CD4-positive, alpha-beta T cell (primary cell): ENCODE data around the gene NELL2. TPM values are rescaled to one million over a fixed set of nuclear protein-coding genes. Genes with fewer than 3 reads are reported as not detected.

ENCODE experiments used
- ATAC-seq: fragments of 200-7000 bp; cut with Tn5 transposase; one replicate; pipeline ENCODE4 v1.10.0; 2022; ENCODE audit warnings: mild to moderate bottlenecking; ENCODE audit not compliant: poor library complexity
- CTCF ChIA-PET: fragments of 350-600 bp; sonication (Branson Sonifier 250); formaldehyde crosslinking; loops from one replicate; lab custom pipeline; 2021; ENCODE audit warnings: antibody characterized with exemption, inconsistent platforms; lab: Charles Lee
- POLR2A ChIA-PET: fragments of 350-600 bp; sonication (Branson Sonifier 250); formaldehyde crosslinking; loops from one replicate; lab custom pipeline; 2021; ENCODE audit warnings: antibody characterized with exemption, inconsistent platforms; lab: Charles Lee
- DNase-seq, 14 experiments: peaks; one replicate each; pipeline ENCODE4 v3.0.0-alpha.2; 2013 to 2020; ENCODE audit warnings: mixed read lengths in 2 of 14
- H3K27ac ChIP-seq, 2 donors: one replicate each; pipeline versions ENCODE4 v1.5.1 to v1.7.0; 2013; ENCODE audit warnings: low read length in 2 of 2, low read depth in 1 of 2, mild to moderate bottlenecking in 1 of 2
- H3K27me3 ChIP-seq, 2 experiments: 1 replicate in 1 of 2; 2 replicates in 1 of 2; pipeline versions ENCODE4 v1.6.1 to v1.7.0; 2013; ENCODE audit warnings: low read length in 2 of 2, control low read depth in 1 of 2, mild to moderate bottlenecking in 1 of 2, moderate library complexity in 1 of 2; ENCODE audit not compliant: insufficient read depth in 2 of 2, control insufficient read depth in 1 of 2
- H3K36me3 ChIP-seq: one replicate; pipeline ENCODE4 v1.6.1; 2013; ENCODE audit warnings: low read length, control low read depth; ENCODE audit not compliant: insufficient read depth
- H3K4me1 ChIP-seq: one replicate; pipeline ENCODE4 v1.6.1; 2013; ENCODE audit warnings: low read length, control low read depth; ENCODE audit not compliant: insufficient read depth
- H3K4me3 ChIP-seq: one replicate; pipeline ENCODE4 v1.5.1; 2013; ENCODE audit warnings: mild to moderate bottlenecking, low read length, moderate library complexity
- H3K9me3 ChIP-seq, 2 experiments: 1 replicate in 1 of 2; 2 replicates in 1 of 2; pipeline versions ENCODE4 v1.6.1 to v1.7.0; 2013; ENCODE audit warnings: low read length in 2 of 2, mild to moderate bottlenecking in 2 of 2, control low read depth in 1 of 2, moderate library complexity in 1 of 2; ENCODE audit not compliant: control insufficient read depth in 1 of 2, insufficient read depth in 1 of 2
- H3K27ac Mint-ChIP-seq: one replicate; pipeline ENCODE4 v1.8.0; 2020; ENCODE audit warnings: mixed read lengths
- H3K27me3 Mint-ChIP-seq: one replicate; pipeline ENCODE4 v1.8.0; 2021; ENCODE audit warnings: mixed read lengths
- H3K36me3 Mint-ChIP-seq: one replicate; pipeline ENCODE4 v1.8.0; 2021; ENCODE audit warnings: low read depth, mixed read lengths
- H3K4me1 Mint-ChIP-seq: one replicate; pipeline ENCODE4 v1.8.0; 2021; ENCODE audit warnings: low read depth, mixed read lengths
- H3K4me3 Mint-ChIP-seq: one replicate; pipeline ENCODE4 v1.8.0; 2020; ENCODE audit warnings: mild to moderate bottlenecking, mixed read lengths
- H3K9me3 Mint-ChIP-seq: one replicate; pipeline ENCODE4 v1.8.0; 2020; ENCODE audit warnings: mixed read lengths
- CTCF ChIP-seq: fragments of 200-600 bp; IDR thresholded peaks from one replicate; pipeline ENCODE4 v1.8.0; 2022; ENCODE audit warnings: antibody characterized with exemption, mild to moderate bottlenecking
- intact Hi-C, 2 experiments: fragments of 100-400 bp; cut with DNase I in 1 of 2; cut with micrococcal nuclease in 1 of 2; formaldehyde crosslinking; loops; one replicate each; pipeline versions ENCODE4 v1.15.1 to v1.9.0; 2023 to 2025; cut with DNase I, micrococcal nuclease
- polyA plus RNA-seq, 2 donors: library from polyadenylated mRNA; unstranded; fragments of 120-200 nt; gene quantifications; one replicate each; pipeline ENCODE4 v1.2.1, GENCODE V29; 2013
- total RNA-seq, 174 experiments: library from RNA in 2 of 174; stranded (reverse) in 2 of 174; gene quantifications; one replicate each; pipeline ENCODE4 v1.2.3 and lab custom pipeline; 2021 to 2026

NELL2 gene
- 100 to 1,000 TPM; 142 to 147 TPM for total RNA-seq
- 106 TPM for polyA plus RNA-seq (2013, experiment 1 of 2)
- 57.0 TPM for polyA plus RNA-seq (2013, experiment 2 of 2)
- total RNA-seq (lab: John Stamatoyannopoulos, UW), result 22.3 to 566 (median 183) reads per million in 172 experiments

GRCh38 chr12:44875954-44876543 lies at the start of gene NELL2:
TSS of gene NELL2 (minus strand) at chr12:44876315. CDS start at chr12:44875869, 446 bp downstream.
- intact Hi-C loops, result loop anchor here in 1 of 2 experiments (2.0 kb wide), 2 partner anchors 63 to 99 kb away; no protein-coding TSS in a partner anchor
- TF ChIP-seq CTCF, result no peak
- Histone ChIP-seq H3K9me3 (peaks cover 5 to 6% of the 10 kb centered on the region in 2 experiments), H3K4me3 (peak within 1 kb of the TSS; percentile 82), H3K4me1 (peaks cover 24% of the 10 kb centered on the region), H3K27me3 (peaks cover 8 to 9% of the 10 kb centered on the region in 2 experiments), H3K36me3 (no peaks in the 10 kb centered on the region), H3K27ac (peak within 1 kb of the TSS; percentile 1 to 14)
- POLR2A ChIA-PET, result interaction anchor here (0.7 to 5.2 kb wide), 20 partner anchors 9 to 116 kb away, joined by 3 to 72 read pairs (median 4); no protein-coding TSS in a partner anchor
- H3K36me3 Mint-ChIP-seq, result peaks cover 31% of the 10 kb centered on the region
- H3K27me3 Mint-ChIP-seq, result peaks cover 18% of the 10 kb centered on the region
- peaks cover 11% of the 10 kb centered on the region for H3K9me3 Mint-ChIP-seq
- CTCF ChIA-PET, result interaction anchor here (0.6 to 6.8 kb wide), 12 partner anchors 10 to 105 kb away, joined by 3 to 81 read pairs (median 4); no protein-coding TSS in a partner anchor
- H3K27ac Mint-ChIP-seq, result peak within 1 kb of the TSS; percentile 77
- H3K4me1 Mint-ChIP-seq, result peaks cover 44% of the 10 kb centered on the region
- ATAC-seq, result peak; percentile 70
- DNase-seq, result peak; percentile 42 to 79 (median 62)
- H3K4me3 Mint-ChIP-seq, result peak within 1 kb of the TSS; percentile 98

- ChIA-PET POLR2A (no interaction called here), CTCF (no interaction called here)
- no peaks in the 10 kb centered on the region for H3K36me3 Mint-ChIP-seq
- no peak overlapping the region for H3K27ac Mint-ChIP-seq
- H3K4me1 Mint-ChIP-seq, result no peaks in the 10 kb centered on the region
- intact Hi-C loops, result no loop called here
- no peak for TF ChIP-seq CTCF
- Histone ChIP-seq H3K9me3 (no peaks in the 10 kb centered on the region), H3K27ac (no peak overlapping the region), H3K4me1 (no peaks in the 10 kb centered on the region), H3K36me3 (no peaks in the 10 kb centered on the region), H3K4me3 (no peak overlapping the region), H3K27me3 (no peaks in the 10 kb centered on the region)
- no peak overlapping the region for H3K4me3 Mint-ChIP-seq
- ATAC-seq, result no peak
- no peaks in the 10 kb centered on the region for H3K27me3 Mint-ChIP-seq
- no peaks in the 10 kb centered on the region for H3K9me3 Mint-ChIP-seq
- no peak for DNase-seq
Measured at GRCh38 chr12:44921736-44922135, 45.6 kb upstream of the NELL2 start.

- Mint-ChIP-seq H3K27ac (no peak overlapping the region), H3K4me1 (no peaks in the 10 kb centered on the region), H3K9me3 (no peaks in the 10 kb centered on the region), H3K4me3 (no peak overlapping the region), H3K27me3 (no peaks in the 10 kb centered on the region), H3K36me3 (no peaks in the 10 kb centered on the region)
- no peak for DNase-seq
- no peak overlapping the region for H3K27ac ChIP-seq
- H3K9me3 ChIP-seq, result no peaks in the 10 kb centered on the region
- ChIA-PET CTCF (no interaction called here), POLR2A (no interaction called here)
- H3K36me3 ChIP-seq, result no peaks in the 10 kb centered on the region
- intact Hi-C loops, result no loop called here
- no peak overlapping the region for H3K4me3 ChIP-seq
- no peak for TF ChIP-seq CTCF
- ATAC-seq, result no peak
- H3K4me1 ChIP-seq, result no peaks in the 10 kb centered on the region
- no peaks in the 10 kb centered on the region for H3K27me3 ChIP-seq
Measured at GRCh38 chr12:44917141-44917540, 41.0 kb upstream of the NELL2 start.
